Sigmoid colon (tissue), 7 donors: Measurements from ENCODE around the gene CDHR5. TPM values are rescaled to one million over a fixed set of nuclear protein-coding genes. Genes with fewer than 3 reads are reported as not detected.
A peak's percentile ranks its signal among the peaks of the same experiment; 100 is the strongest.

Experiments
- DNase-seq: peaks from one replicate; pipeline ENCODE4 v3.0.0-alpha.2; 2019
- H3K27ac ChIP-seq, 4 donors: fragments of 200-600 bp; sonication (generic); one replicate each; pipeline ENCODE4 v1.5.1; 2016 to 2019; ENCODE audit warnings: mild to moderate bottlenecking in 1 of 4
- H3K27me3 ChIP-seq, 3 donors: fragments of 200-600 bp; sonication (generic); one replicate each; pipeline ENCODE4 v1.5.1; 2019; ENCODE audit warnings: mild to moderate bottlenecking in 1 of 3
- H3K36me3 ChIP-seq, 4 donors: fragments of 200-600 bp; sonication (generic); one replicate each; pipeline ENCODE4 v1.5.1; 2016 to 2019
- H3K4me1 ChIP-seq, 4 donors: fragments of 200-600 bp; sonication (generic); one replicate each; pipeline ENCODE4 v1.5.1; 2017 to 2019
- H3K4me3 ChIP-seq, 4 donors: fragments of 200-600 bp; sonication (generic); one replicate each; pipeline ENCODE4 v1.5.1; 2017 to 2019; ENCODE audit warnings: mild to moderate bottlenecking in 2 of 4, moderate library complexity in 1 of 4
- H3K9me3 ChIP-seq, 4 donors: fragments of 200-600 bp in 3 of 4; sonication (generic) in 3 of 4; one replicate each; pipeline versions ENCODE4 v1.5.1 to v1.6.1; 2013 to 2019
- CTCF ChIP-seq, 4 experiments: fragments of 450-650 bp in 3 of 4; fragments of 200-600 bp in 1 of 4; IDR thresholded peaks; one replicate each; pipeline ENCODE4 v1.5.1; 2016 to 2019; ENCODE audit warnings: antibody characterized with exemption in 4 of 4, mild to moderate bottlenecking in 3 of 4, moderate library complexity in 2 of 4
- EP300 ChIP-seq, 4 donors: sonication (generic); formaldehyde crosslinking; IDR thresholded peaks; one replicate each; pipeline ENCODE4 v1.6.1; 2017; ENCODE audit warnings: antibody characterized with exemption in 4 of 4
- POLR2A ChIP-seq, 2 donors: fragments of 450-650 bp; IDR thresholded peaks; one replicate each; pipeline ENCODE4 v1.6.1; 2016; ENCODE audit warnings: antibody characterized with exemption in 2 of 2, mild to moderate bottlenecking in 2 of 2, moderate library complexity in 2 of 2
- POLR2AphosphoS5 ChIP-seq, 4 donors: sonication (generic); formaldehyde crosslinking; IDR thresholded peaks; one replicate each; pipeline ENCODE4 v1.6.1; 2017; ENCODE audit warnings: antibody characterized with exemption in 4 of 4
- WGBS, 2 donors: extraction: QIAGEN DNeasy Blood & Tissue Kit; methylation state at CpG; one replicate each; pipeline ENCODE4 v1.1.7; 2013; 5-methylcytosine and 5-hydroxymethylcytosine counted together
- intact Hi-C: fragments of 100-400 bp; cut with DNase I; formaldehyde crosslinking; loops from one replicate; pipeline ENCODE4 v1.15.1; 2023
- polyA plus RNA-seq, 3 donors: library from polyadenylated mRNA; stranded (reverse); fragments of 200-250 nt; gene quantifications; one replicate each; pipeline ENCODE4 v1.2.3, GENCODE V29; 2013
- total RNA-seq, 4 donors: library from RNA; depleted of rRNA; stranded (reverse); fragments of >200 nt; gene quantifications; one replicate each; pipeline ENCODE4 v1.1.0, GENCODE V29; 2016
- donor health status: healthy with polysubstance abuse.
- donor health status: Bipolar disorder and iron deficiency.
- donor health status: healthy.

Gene CDHR5
- total and polyA plus RNA-seq, 7 donors = 1.8 to 136 (median 18.0) TPM; not detected in 2

GRCh38 chr11:612201-612960, 12.4 kb downstream of the CDHR5 start:
- no peaks in the 10 kb centered on the region for H3K9me3 ChIP-seq
- peak overlapping the region in 3 of 4 donors; percentile 19 to 88 (median 86) for H3K27ac ChIP-seq
- H3K4me1 ChIP-seq = peaks cover 0 to 33% (median 27%) of the 10 kb centered on the region in 4 donors
- no peak for DNase-seq
- TF ChIP-seq POLR2A (IDR thresholded peaks at IDR 0.05) (no peak), CTCF (IDR thresholded peaks at IDR 0.05) (peak in 1 of 4 experiments; percentile 21)
- intact Hi-C loops = no loop called here
- no peak overlapping the region for H3K4me3 ChIP-seq
- H3K27me3 ChIP-seq = no peaks in the 10 kb centered on the region
- peaks cover 32 to 67% (median 54%) of the 10 kb centered on the region in 4 donors for H3K36me3 ChIP-seq
- WGBS, 2 donors = 17 to 66% methylated on average over 27 of the region's 27 CpGs

- TF ChIP-seq POLR2AphosphoS5 (IDR thresholded peaks at IDR 0.05) = no peak
- no peak for TF ChIP-seq CTCF (IDR thresholded peaks at IDR 0.05)
- TF ChIP-seq POLR2A (IDR thresholded peaks at IDR 0.05) = no peak
- TF ChIP-seq EP300 (IDR thresholded peaks at IDR 0.05) = no peak
- DNase-seq = no peak
- Histone ChIP-seq H3K36me3 (peaks cover 32 to 78% (median 64%) of the 10 kb centered on the region in 4 donors), H3K9me3 (no peaks in the 10 kb centered on the region), H3K27ac (no peak overlapping the region), H3K4me1 (peaks cover 0 to 29% (median 23%) of the 10 kb centered on the region in 4 donors), H3K27me3 (no peaks in the 10 kb centered on the region), H3K4me3 (no peak overlapping the region)
- intact Hi-C loops = no loop called here
- WGBS, 2 donors = 74 to 84% methylated on average over 49 of the region's 49 CpGs
Observed at GRCh38 chr11:611001-611996, 13.5 kb downstream of the CDHR5 start.

GRCh38 chr11:610146-610801, 14.5 kb downstream of the CDHR5 start:
- Histone ChIP-seq H3K4me3 (no peak overlapping the region), H3K4me1 (peaks cover 0 to 31% (median 20%) of the 10 kb centered on the region in 4 donors), H3K27me3 (no peaks in the 10 kb centered on the region), H3K27ac (no peak overlapping the region), H3K9me3 (no peaks in the 10 kb centered on the region), H3K36me3 (peaks cover 32 to 88% (median 75%) of the 10 kb centered on the region in 4 donors)
- TF ChIP-seq POLR2AphosphoS5 (IDR thresholded peaks at IDR 0.05) (no peak), POLR2A (IDR thresholded peaks at IDR 0.05) (no peak), CTCF (IDR thresholded peaks at IDR 0.05) (no peak), EP300 (IDR thresholded peaks at IDR 0.05) (no peak)
- no peak for DNase-seq
- intact Hi-C loops = no loop called here
- WGBS, 2 donors = 96% methylated on average over 18 of the region's 18 CpGs

- H3K36me3 ChIP-seq = peaks cover 32 to 97% (median 83%) of the 10 kb centered on the region in 4 donors
- no peak overlapping the region for H3K4me3 ChIP-seq
- TF ChIP-seq EP300 (IDR thresholded peaks at IDR 0.05) = no peak
- TF ChIP-seq CTCF (IDR thresholded peaks at IDR 0.05) = no peak
- no peak for TF ChIP-seq POLR2AphosphoS5 (IDR thresholded peaks at IDR 0.05)
- no peak for TF ChIP-seq POLR2A (IDR thresholded peaks at IDR 0.05)
- peaks cover 0 to 22% (median 12%) of the 10 kb centered on the region in 4 donors for H3K4me1 ChIP-seq
- no peaks in the 10 kb centered on the region for H3K9me3 ChIP-seq
- no peak for DNase-seq
- no peaks in the 10 kb centered on the region for H3K27me3 ChIP-seq
- 94% methylated on average over 28 of the region's 28 CpGs for WGBS, 2 donors
- intact Hi-C loops = no loop called here
- no peak overlapping the region for H3K27ac ChIP-seq
Observed at GRCh38 chr11:609341-609811, 15.4 kb downstream of the CDHR5 start.
